Fibroblast of mammary gland (primary cell): ENCODE measurements around the gene EML5.

ENCODE experiments used
- DNase-seq: peaks from one replicate; pipeline ENCODE4 v3.0.0-alpha.2; 2010; ENCODE audit warnings: low read depth
- H3K4me3 ChIP-seq: 2 replicates; pipeline ENCODE4 v1.5.1; 2011; ENCODE audit warnings: low read depth, mild to moderate bottlenecking, low read length, moderate library complexity; ENCODE audit not compliant: control insufficient read depth
- TF ChIP-seq, protein P1 (sequence below): conservative IDR thresholded peaks from 2 replicates; pipeline ENCODE4 v1.5.1; 2011; ENCODE audit warnings: low read depth, low read length, inconsistent platforms; ENCODE audit not compliant: control insufficient read depth, insufficient read depth

The EML5 gene

DNA sequence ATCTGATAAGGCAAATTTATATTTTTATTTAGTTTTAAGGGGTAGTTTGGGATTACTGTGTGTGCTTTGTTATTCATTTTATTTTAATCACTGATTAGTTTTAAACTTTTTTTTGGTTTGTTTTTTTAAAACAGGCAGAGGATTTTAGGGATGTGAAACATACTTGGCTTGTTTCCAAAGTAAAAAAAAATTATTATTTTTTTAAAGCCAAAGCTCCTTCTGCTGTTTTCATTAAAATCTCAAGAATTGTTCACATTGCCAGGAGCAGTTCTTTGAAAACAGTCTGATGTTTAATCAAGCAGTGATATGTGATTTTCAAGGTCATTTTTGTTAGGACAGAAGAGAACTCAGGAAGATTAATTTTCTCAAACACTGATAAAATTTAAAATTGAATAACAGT is 42.9 kb upstream of the EML5 start:
- TF ChIP-seq, protein P1, sequence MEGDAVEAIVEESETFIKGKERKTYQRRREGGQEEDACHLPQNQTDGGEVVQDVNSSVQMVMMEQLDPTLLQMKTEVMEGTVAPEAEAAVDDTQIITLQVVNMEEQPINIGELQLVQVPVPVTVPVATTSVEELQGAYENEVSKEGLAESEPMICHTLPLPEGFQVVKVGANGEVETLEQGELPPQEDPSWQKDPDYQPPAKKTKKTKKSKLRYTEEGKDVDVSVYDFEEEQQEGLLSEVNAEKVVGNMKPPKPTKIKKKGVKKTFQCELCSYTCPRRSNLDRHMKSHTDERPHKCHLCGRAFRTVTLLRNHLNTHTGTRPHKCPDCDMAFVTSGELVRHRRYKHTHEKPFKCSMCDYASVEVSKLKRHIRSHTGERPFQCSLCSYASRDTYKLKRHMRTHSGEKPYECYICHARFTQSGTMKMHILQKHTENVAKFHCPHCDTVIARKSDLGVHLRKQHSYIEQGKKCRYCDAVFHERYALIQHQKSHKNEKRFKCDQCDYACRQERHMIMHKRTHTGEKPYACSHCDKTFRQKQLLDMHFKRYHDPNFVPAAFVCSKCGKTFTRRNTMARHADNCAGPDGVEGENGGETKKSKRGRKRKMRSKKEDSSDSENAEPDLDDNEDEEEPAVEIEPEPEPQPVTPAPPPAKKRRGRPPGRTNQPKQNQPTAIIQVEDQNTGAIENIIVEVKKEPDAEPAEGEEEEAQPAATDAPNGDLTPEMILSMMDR: no peak
- no peak for DNase-seq
- H3K4me3 ChIP-seq: no peak overlapping the region

DNA sequence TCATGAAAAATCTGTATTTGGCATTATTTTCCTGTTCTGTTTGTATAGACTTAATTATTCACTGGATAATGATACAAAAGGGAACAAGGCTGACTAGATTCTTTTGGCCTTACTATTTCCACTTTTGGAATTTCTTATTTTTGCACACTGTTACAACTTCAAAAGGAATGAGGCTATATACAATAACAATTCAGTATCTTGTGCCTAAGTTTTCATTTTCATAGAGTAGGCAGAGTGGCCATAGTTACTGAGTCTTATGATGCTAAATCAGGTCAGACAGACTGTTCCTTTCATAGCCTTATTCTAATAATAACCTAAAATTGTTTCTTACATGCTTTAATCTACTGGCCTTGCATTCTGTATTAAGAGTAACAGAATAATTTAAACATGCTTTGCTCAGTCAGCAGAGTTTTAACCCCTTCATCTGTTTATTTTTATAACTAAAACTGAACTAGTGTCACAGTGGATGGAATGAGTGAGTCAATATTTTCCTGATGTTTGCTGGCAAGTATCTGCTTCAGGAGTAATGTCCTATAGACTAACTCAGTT is 42.2 kb upstream of the EML5 start:
- TF ChIP-seq, protein P1: no peak
- peak; percentile 74 for DNase-seq
- H3K4me3 ChIP-seq: no peak overlapping the region

DNA sequence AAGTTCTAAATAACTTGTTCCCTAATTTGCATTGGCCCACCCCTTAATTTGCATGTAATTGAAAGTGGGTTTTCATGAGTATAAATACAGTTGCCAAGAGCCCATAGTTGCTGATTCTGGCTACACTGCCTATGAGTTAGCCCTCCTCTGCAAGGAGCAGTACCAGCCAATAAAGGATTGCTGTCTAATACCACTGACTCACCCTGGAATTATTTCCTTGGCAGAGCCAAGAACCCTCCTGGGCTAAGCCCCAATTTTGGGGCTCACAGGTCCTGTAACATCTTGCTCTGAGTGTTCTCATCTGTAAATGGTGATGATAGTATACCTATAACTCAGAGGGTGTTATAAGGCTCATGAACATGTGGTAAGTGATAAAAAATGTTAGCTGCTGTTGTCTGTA is 38.5 kb upstream of the EML5 start:
- H3K4me3 ChIP-seq: no peak overlapping the region
- TF ChIP-seq, protein P1: no peak
- DNase-seq: peak; percentile 81

DNA sequence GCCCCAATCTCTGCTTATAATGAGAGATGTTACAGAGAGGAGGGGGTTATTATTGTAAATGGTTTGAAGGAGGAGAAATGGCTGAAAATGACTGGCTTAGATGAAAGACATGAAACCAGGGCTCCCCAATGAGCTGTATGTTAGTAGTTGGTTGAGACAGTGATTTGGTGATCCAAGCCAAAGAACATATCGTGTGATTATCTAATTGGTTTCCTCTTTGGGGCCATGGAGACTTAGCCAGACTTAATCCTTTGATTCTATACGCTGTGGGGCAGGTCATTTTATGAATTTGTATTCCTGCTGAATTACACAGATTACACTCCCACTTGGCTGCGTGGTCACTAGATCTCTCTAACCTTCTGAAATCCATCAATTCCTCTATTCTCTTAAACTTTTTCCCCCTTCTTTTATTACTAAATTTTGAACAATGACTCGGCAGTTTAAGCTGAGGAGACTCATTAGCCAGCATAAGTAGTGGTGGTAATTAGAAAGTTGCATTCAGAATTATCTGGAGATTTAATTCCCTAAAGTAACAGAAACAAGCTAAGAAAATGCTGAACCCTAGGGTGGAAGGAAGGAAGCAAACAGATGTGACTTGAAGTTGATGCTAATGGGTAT is 37.0 kb upstream of the EML5 start:
- no peak for DNase-seq
- TF ChIP-seq, protein P1: no peak
- no peak overlapping the region for H3K4me3 ChIP-seq

DNA sequence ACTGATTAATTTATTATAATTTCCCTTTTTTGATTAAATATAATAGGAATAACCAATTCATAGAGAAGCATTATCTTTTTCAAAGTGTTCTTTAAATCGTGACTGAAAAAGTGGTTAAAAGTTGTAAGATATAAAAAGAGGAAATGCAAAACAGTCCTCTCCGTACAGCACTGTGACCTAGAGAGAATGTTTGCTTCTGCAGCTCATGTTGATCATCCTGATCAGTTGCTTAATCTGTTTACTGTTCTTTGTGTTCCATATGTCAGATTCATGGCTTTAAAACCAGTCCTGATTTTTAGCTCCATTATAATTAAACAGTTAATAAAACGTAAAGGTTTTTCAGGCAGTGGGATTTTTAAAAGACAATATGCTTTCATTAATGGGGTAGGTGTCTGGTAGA is 36.4 kb upstream of the EML5 start:
- H3K4me3 ChIP-seq: no peak overlapping the region
- DNase-seq: peak; percentile 41
- TF ChIP-seq, protein P1: no peak

DNA sequence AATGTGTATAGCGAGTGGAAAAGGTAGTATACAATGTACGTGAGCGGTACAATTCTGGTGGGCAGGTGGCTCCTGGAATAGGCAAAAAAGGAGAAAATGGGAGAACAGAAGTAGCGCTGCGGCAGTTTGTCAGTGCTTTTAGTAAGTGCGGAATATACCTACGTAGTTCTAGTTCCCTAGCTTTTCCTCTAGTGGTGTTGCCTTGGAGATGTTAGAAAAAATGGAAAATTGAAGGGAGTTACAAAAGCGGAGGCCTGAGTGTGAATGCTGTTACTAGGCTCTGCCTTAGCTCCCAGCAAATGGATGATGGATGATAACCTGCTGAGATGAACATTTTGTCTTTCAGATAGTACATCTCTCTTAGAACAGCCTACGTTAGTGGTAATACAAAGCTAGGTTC is 32.8 kb upstream of the EML5 start:
- peak overlapping the region; percentile 76 for H3K4me3 ChIP-seq
- no peak for DNase-seq
- TF ChIP-seq, protein P1: no peak
